PC-9 (cell line): ENCODE results near the gene ATP2B1.

ENCODE experiments used
- EZH2 ChIP-seq: fragments of 200-600 bp; sonication (generic); IDR thresholded peaks from 2 replicates; pipeline ENCODE4 v1.8.0; 2017; ENCODE audit warnings: antibody characterized with exemption, low read depth
- TF ChIP-seq, protein P1 (sequence below): fragments of 200-600 bp; sonication (generic); conservative IDR thresholded peaks from 2 replicates; pipeline ENCODE4 v1.6.1; 2017; ENCODE audit warnings: mixed run types, antibody characterized with exemption, mild to moderate bottlenecking, moderate library complexity

GRCh38 chr12:89694542-89694941, 14.1 kb downstream of the ATP2B1 start:
- TF ChIP-seq, protein P1, sequence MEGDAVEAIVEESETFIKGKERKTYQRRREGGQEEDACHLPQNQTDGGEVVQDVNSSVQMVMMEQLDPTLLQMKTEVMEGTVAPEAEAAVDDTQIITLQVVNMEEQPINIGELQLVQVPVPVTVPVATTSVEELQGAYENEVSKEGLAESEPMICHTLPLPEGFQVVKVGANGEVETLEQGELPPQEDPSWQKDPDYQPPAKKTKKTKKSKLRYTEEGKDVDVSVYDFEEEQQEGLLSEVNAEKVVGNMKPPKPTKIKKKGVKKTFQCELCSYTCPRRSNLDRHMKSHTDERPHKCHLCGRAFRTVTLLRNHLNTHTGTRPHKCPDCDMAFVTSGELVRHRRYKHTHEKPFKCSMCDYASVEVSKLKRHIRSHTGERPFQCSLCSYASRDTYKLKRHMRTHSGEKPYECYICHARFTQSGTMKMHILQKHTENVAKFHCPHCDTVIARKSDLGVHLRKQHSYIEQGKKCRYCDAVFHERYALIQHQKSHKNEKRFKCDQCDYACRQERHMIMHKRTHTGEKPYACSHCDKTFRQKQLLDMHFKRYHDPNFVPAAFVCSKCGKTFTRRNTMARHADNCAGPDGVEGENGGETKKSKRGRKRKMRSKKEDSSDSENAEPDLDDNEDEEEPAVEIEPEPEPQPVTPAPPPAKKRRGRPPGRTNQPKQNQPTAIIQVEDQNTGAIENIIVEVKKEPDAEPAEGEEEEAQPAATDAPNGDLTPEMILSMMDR: no peak
- TF ChIP-seq EZH2: no peak
